Ramos (cell line): ENCODE data around the gene OCIAD1.
"Not testable (repeated sequence)": the region's sequence is repeated elsewhere in the genome, so short reads cannot be mapped to it uniquely, and the experiment has no call there.

Experiments used
- in situ Hi-C: fragments of 300-500 bp; cut with MboI; formaldehyde crosslinking; loops from one replicate; pipeline ENCODE4 v1.14.3; 2022; ENCODE audit warnings: low sequenced_read_pairs; ENCODE audit not compliant: unreplicated experiment

Gene OCIAD1

GRCh38 chr4:48830706-48831531 is at the start of gene OCIAD1:
TSS of gene OCIAD1 (plus strand) at chr4:48831088. CDS start at chr4:48832625, 1,537 bp downstream.
- in situ Hi-C loops: no loop called here

GRCh38 chr4:48781968-48782367 is 48.9 kb upstream of the OCIAD1 start:
- in situ Hi-C loops: no loop called here

- in situ Hi-C loops: no loop called here
Measured at GRCh38 chr4:48785302-48785701, 45.6 kb upstream of the OCIAD1 start.

GRCh38 chr4:48786549-48786948 is 44.3 kb upstream of the OCIAD1 start:
- in situ Hi-C loops: no loop called here

GRCh38 chr4:48787056-48787455 is 43.8 kb upstream of the OCIAD1 start:
- in situ Hi-C loops: no loop called here

GRCh38 chr4:48790561-48790960 is 40.3 kb upstream of the OCIAD1 start:
- in situ Hi-C loops: no loop called here

- in situ Hi-C loops: no loop called here
Measured at GRCh38 chr4:48791313-48791712, 39.6 kb upstream of the OCIAD1 start.

GRCh38 chr4:48792348-48793006 is 38.4 kb upstream of the OCIAD1 start:
- in situ Hi-C loops: no loop called here

- in situ Hi-C loops: no loop called here
Measured at GRCh38 chr4:48795108-48795507, 35.8 kb upstream of the OCIAD1 start.

- in situ Hi-C loops: no loop called here
Measured at GRCh38 chr4:48796191-48796926, 34.5 kb upstream of the OCIAD1 start.

- in situ Hi-C loops: no loop called here
Measured at GRCh38 chr4:48796927-48797679, 33.8 kb upstream of the OCIAD1 start.

GRCh38 chr4:48798117-48798516 is 32.8 kb upstream of the OCIAD1 start:
- in situ Hi-C loops: no loop called here

- in situ Hi-C loops: no loop called here
Measured at GRCh38 chr4:48799157-48799556, 31.7 kb upstream of the OCIAD1 start.

- in situ Hi-C loops: not testable (repeated sequence)
Measured at GRCh38 chr4:48800155-48800554, 30.7 kb upstream of the OCIAD1 start.

GRCh38 chr4:48801016-48801715 is 29.7 kb upstream of the OCIAD1 start:
- in situ Hi-C loops: no loop called here

GRCh38 chr4:48804584-48805301 is 26.1 kb upstream of the OCIAD1 start:
- in situ Hi-C loops: no loop called here

GRCh38 chr4:48812866-48813265 is 18.0 kb upstream of the OCIAD1 start:
- in situ Hi-C loops: no loop called here

- in situ Hi-C loops: no loop called here
Measured at GRCh38 chr4:48813964-48814363, 16.9 kb upstream of the OCIAD1 start.

- in situ Hi-C loops: no loop called here
Measured at GRCh38 chr4:48815483-48815882, 15.4 kb upstream of the OCIAD1 start.
